Measurements from ENCODE around the gene RILPL2. TPM values are rescaled to one million over a fixed set of nuclear protein-coding genes. Genes with fewer than 3 reads are reported as not detected.

RILPL2 gene
- total and polyA plus RNA-seq, 9 of the 15 experiments (the other 6 are each of a cell fraction or from before 2014, with no cell fraction given) = 0.61 to 5.8 (median 4.3) TPM

GRCh38 chr12:123388951-123389559 lies 47.4 kb downstream of the RILPL2 start (continued):
- TF ChIP-seq RBBP5 (IDR thresholded peaks at IDR 0.05; ENCODE audit: borderline replicate concordance, insufficient read depth, low read length, poor library complexity, severe bottlenecking) = peak; percentile 49

- in situ Hi-C loops (cut with MboI) (loop anchor here (25.0 kb wide), 1 partner anchor 1551 kb away; no protein-coding TSS in a partner anchor), intact Hi-C loops (cut with micrococcal nuclease) (loop anchor here (1.0 to 10.0 kb wide), 4 partner anchors 23 to 326 kb away; partner anchors contain the start of genes ATP6V0A2 and SNRNP35)
- FAIRE-seq (peak; percentile 97), DNase-seq (ENCODE audit: extremely low read depth in 1 of 4, low spot score in 3 of 4) (peak; percentile 86 to 97 (median 90)), ATAC-seq (peak; percentile 48)
- Histone ChIP-seq H3K9ac (ENCODE audit: insufficient read depth in 1 of 2, low read depth in 2 of 2, low read length in 2 of 2) (peak overlapping the region; percentile 89 to 97), H3K4me2 (ENCODE audit: insufficient read depth, low read length) (peak overlapping the region; percentile 97), H3K27me3 (ENCODE audit: control insufficient read depth in 2 of 2, insufficient read depth in 2 of 2, low read length in 2 of 2) (no peaks in the 10 kb centered on the region), H3K27ac (ENCODE audit: extremely low read depth, low read depth, low read length) (peak overlapping the region; percentile 93), H3K36me3 (ENCODE audit: control insufficient read depth, insufficient read depth, low read length) (peaks cover 43% of the 10 kb centered on the region), H3K79me2 (ENCODE audit: control insufficient read depth, insufficient read depth, low read length) (peaks cover 83% of the 10 kb centered on the region), H3K9me3 (replicated peaks; ENCODE audit: control insufficient read depth, insufficient read depth, low read depth, low read length) (no peaks in the 10 kb centered on the region), H3K4me3 (peak overlapping the region; percentile 42), H3K4me1 (replicated peaks in 1 of 2; ENCODE audit: control insufficient read depth in 2 of 2, insufficient read depth in 2 of 2, low read length in 2 of 2) (peaks cover 36 to 50% of the 10 kb centered on the region in 2 experiments), H4K20me1 (replicated peaks; ENCODE audit: control insufficient read depth, insufficient read depth, low read length) (peaks cover 26% of the 10 kb centered on the region), H2AFZ (ENCODE audit: low read depth, low read length) (no peak overlapping the region; the same call in 1 of the 2 replicates), H3K9me1 (ENCODE audit: control insufficient read depth, insufficient read depth, low read length) (no peaks in the 10 kb centered on the region)
- CTCF ChIA-PET (ENCODE audit: low intra/inter-chr PET ratio) = interaction anchor here (0.6 kb wide), 1 partner anchor 117 kb away, joined by 3 read pairs; the partner anchor contains the start of gene CDK2AP1
- no TSS peak for BruUV-seq (replicated peaks)
- POLR2A ChIA-PET = interaction anchor here (0.5 to 7.1 kb wide), 10 partner anchors 9 to 214 kb away, joined by 3 to 151 read pairs (median 4); partner anchors contain the start of genes DDX55 and SBNO1
- WGBS (ENCODE audit: insufficient coverage, low coverage, missing lambda C conversion rate) = under 1% methylated on average over 16 of the region's 52 CpGs
- TF ChIP-seq KDM5B (IDR thresholded peaks at IDR 0.05; ENCODE audit: insufficient replicate concordance, low read depth, low read length) (peak; percentile 33), ESRRA (IDR thresholded peaks at IDR 0.05; ENCODE audit: borderline replicate concordance, low read depth) (0 out of 2 replicates have a peak, but pooled peaks have one; percentile 49), STAT5A (IDR thresholded peaks at IDR 0.05; ENCODE audit: borderline replicate concordance, low read length) (peak; percentile 97), MAX (CRISPR knock-in tag; IDR thresholded peaks at IDR 0.05) (no peak), NEUROD1 (IDR thresholded peaks at IDR 0.05; ENCODE audit: borderline replicate concordance, low read depth, low read length, partially characterized antibody) (peak; percentile 60), GTF2B (IDR thresholded peaks at IDR 0.05; ENCODE audit: extremely low read depth, insufficient read length) (no peak), HEY1 (CRISPR knock-in tag; IDR thresholded peaks at IDR 0.05; ENCODE audit: borderline replicate concordance) (no peak), PHB2 (IDR thresholded peaks at IDR 0.05; ENCODE audit: low read depth) (0 out of 2 replicates have a peak, but pooled peaks have one; percentile 71), XRCC5 (IDR thresholded peaks at IDR 0.05; ENCODE audit: low read depth, low read length) (no peak), SMC3 (conservative IDR thresholded peaks at IDR 0.05; ENCODE audit: insufficient read depth, low read depth, low read length) (0 out of 2 replicates have a peak, but pooled peaks have one; percentile 13), PRDM10 (IDR thresholded peaks at IDR 0.05; ENCODE audit: partially characterized antibody) (peak; percentile 55)
Measured at GRCh38 chr12:123388177-123388950, 48.1 kb downstream of the RILPL2 start.

Data from K562 (cell line).